Measurements from ENCODE around the gene RARG.

DNA sequence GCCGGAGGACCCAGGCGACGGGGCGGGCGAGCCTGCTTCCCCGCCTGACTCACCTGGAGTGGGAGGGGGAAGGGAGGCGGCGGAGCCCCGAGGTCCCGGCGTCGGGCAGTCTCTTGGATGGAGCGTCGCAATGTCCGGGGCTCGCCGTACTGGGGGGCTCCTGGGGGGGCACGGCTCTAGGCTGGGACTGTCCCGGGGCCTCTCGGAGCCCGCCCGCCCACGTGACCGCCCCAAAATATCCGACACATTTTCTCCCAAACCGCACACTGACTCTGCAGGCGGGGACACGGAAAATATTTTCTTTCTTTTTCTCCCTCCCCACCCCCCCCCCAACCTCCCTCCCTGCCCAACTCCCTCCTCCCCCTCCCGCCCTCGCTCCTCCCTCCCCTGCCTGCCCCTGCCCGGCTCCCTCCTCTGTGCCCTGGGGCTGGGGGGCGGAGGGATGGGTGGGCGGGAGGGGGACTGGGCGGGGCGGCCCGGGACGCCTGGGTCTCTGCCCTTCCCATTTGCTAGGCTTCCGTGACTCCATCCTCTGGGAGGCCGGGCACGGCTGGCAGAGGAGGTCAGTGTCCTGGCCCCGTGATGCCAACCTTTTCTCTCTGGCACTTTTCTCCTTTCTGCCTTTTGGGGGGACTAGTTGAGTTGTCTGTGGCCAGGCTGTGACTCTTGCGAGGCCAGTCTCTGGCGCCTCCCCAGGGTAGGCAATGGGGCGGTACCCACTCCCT, at the start of gene RARG:
- TF ChIP-seq SIN3A (IDR thresholded peaks at IDR 0.05; ENCODE audit: borderline replicate concordance, insufficient read depth, low read length) (no peak), POLR2AphosphoS5 (IDR thresholded peaks at IDR 0.05; ENCODE audit: low read depth, low read length) (no peak)

Measured in PFSK-1 (cell line).